Measurements from ENCODE around the gene FXYD2. TPM values are rescaled to one million over a fixed set of nuclear protein-coding genes. Genes with fewer than 3 reads are reported as not detected.
"Not testable (repeated sequence)": the region's sequence is repeated elsewhere in the genome, so short reads cannot be mapped to it uniquely, and the experiment has no call there.

Gene FXYD2
- 10 to 100 TPM; 13.1 to 19.0 TPM for total RNA-seq

- CTCF ChIA-PET, result interaction anchor here (1.0 to 18.2 kb wide), 11 partner anchors 8 to 399 kb away, joined by 3 to 343 read pairs (median 14); partner anchors contain the start of gene DSCAML1
- H3K36me3 Mint-ChIP-seq, result no peaks in the 10 kb centered on the region
- H3K4me3 Mint-ChIP-seq, result peak within 1 kb of the TSS; percentile 20
- no peaks in the 10 kb centered on the region for H3K27me3 Mint-ChIP-seq
- H3K27ac Mint-ChIP-seq, result peak within 1 kb of the TSS; percentile 87
- ATAC-seq (no peak), DNase-seq (no peak)
- no peaks in the 10 kb centered on the region for H3K9me3 Mint-ChIP-seq (ENCODE audit: low read depth)
- H3K4me1 Mint-ChIP-seq, result peaks cover 78% of the 10 kb centered on the region
Measured at GRCh38 chr11:117824571-117825537, at the start of gene FXYD2. FXYD2 (minus strand) TSS chr11:117824744; CDS start chr11:117824678, 66 bp downstream.

- DNase-seq (no peak), ATAC-seq (no peak)
- H3K4me3 Mint-ChIP-seq, result no peak overlapping the region
- no peaks in the 10 kb centered on the region for H3K36me3 Mint-ChIP-seq
- no peaks in the 10 kb centered on the region for H3K9me3 Mint-ChIP-seq (ENCODE audit: low read depth)
- H3K27ac Mint-ChIP-seq, result no peak overlapping the region
- CTCF ChIA-PET, result interaction anchor here (1.3 kb wide), 1 partner anchor 73 kb away, joined by 7 read pairs; no protein-coding TSS in a partner anchor
- peaks cover 55% of the 10 kb centered on the region for H3K27me3 Mint-ChIP-seq
- peaks cover 45% of the 10 kb centered on the region for H3K4me1 Mint-ChIP-seq
Measured at GRCh38 chr11:117873828-117874125, 49.2 kb upstream of the FXYD2 start.

DNA sequence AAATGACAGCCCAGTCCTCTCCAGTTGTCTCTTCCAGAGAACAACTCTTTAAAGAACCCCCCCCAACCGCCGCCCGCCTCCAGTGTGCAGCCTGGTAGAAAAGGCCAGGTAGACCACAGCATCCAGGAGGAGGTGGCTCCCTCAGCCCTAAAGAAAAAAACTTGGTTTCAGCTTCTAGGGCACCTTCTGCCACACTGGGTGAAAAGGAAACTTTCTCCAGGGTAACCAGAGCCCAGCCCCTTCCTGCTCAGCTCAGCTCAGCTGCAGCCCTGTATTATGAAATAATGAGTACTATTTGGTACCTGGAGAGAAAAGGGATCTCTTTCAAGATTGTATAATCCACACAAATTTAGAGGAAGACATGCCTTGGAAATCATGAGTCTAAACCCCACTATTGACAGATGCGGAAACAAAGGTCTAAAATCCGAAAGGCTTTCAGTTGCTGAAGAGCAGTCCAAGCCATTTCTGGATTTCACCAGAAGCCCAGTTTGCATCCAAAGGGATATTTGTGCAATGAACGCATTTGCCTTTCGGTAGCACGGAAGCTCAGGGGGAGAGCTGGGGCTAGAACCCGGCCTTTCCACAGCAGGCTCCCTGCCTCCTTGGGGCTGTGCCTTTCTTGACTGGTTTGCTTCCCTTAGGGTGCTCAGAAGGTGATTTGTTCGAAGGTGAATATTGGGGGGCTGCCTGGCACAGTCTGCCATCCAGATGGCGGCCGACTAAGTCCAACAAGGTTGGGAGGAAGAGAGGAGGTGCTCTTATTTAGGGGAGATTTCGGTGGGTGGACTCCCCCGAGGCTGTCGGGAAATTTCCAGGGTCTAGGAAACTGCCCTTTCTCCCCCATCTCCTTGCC is 48.7 kb upstream of the FXYD2 start:
- H3K27me3 Mint-ChIP-seq, result peaks cover 52% of the 10 kb centered on the region
- CTCF ChIA-PET, result interaction anchor here (0.7 to 1.4 kb wide), 5 partner anchors 12 to 180 kb away, joined by 3 to 7 read pairs (median 3); no protein-coding TSS in a partner anchor
- no peaks in the 10 kb centered on the region for H3K36me3 Mint-ChIP-seq
- ATAC-seq (peak; percentile 47), DNase-seq (no peak)
- peaks cover 45% of the 10 kb centered on the region for H3K4me1 Mint-ChIP-seq
- H3K9me3 Mint-ChIP-seq (ENCODE audit: low read depth), result no peaks in the 10 kb centered on the region
- no peak overlapping the region for H3K27ac Mint-ChIP-seq
- no peak overlapping the region for H3K4me3 Mint-ChIP-seq

GRCh38 chr11:117872420-117872961 is 47.9 kb upstream of the FXYD2 start:
- peaks cover 45% of the 10 kb centered on the region for H3K4me1 Mint-ChIP-seq
- H3K27ac Mint-ChIP-seq, result no peak overlapping the region
- CTCF ChIA-PET, result interaction anchor here (0.7 to 1.4 kb wide), 6 partner anchors 12 to 181 kb away, joined by 3 to 7 read pairs (median 3); no protein-coding TSS in a partner anchor
- no peak for ATAC-seq
- no peaks in the 10 kb centered on the region for H3K9me3 Mint-ChIP-seq (ENCODE audit: low read depth)
- H3K4me3 Mint-ChIP-seq, result no peak overlapping the region
- DNase-seq, result no peak
- H3K36me3 Mint-ChIP-seq, result no peaks in the 10 kb centered on the region
- H3K27me3 Mint-ChIP-seq, result peaks cover 52% of the 10 kb centered on the region

GRCh38 chr11:117871784-117872183 is 47.2 kb upstream of the FXYD2 start:
- H3K36me3 Mint-ChIP-seq, result no peaks in the 10 kb centered on the region
- H3K4me1 Mint-ChIP-seq, result peaks cover 40% of the 10 kb centered on the region

GRCh38 chr11:117871160-117871559 is 46.6 kb upstream of the FXYD2 start:
- no peaks in the 10 kb centered on the region for H3K36me3 Mint-ChIP-seq
- no peak overlapping the region for H3K27ac Mint-ChIP-seq
- no peak overlapping the region for H3K4me3 Mint-ChIP-seq
- ATAC-seq, result no peak
- H3K4me1 Mint-ChIP-seq, result peaks cover 37% of the 10 kb centered on the region
- no peak for DNase-seq
- CTCF ChIA-PET, result interaction anchor here (1.0 kb wide), 3 partner anchors 10 to 76 kb away, joined by 3 to 5 read pairs (median 3); no protein-coding TSS in a partner anchor
- H3K9me3 Mint-ChIP-seq (ENCODE audit: low read depth), result no peaks in the 10 kb centered on the region
- H3K27me3 Mint-ChIP-seq, result peaks cover 51% of the 10 kb centered on the region

More at GRCh38 chr11:117871784-117872183, 47.2 kb upstream of the FXYD2 start:
- CTCF ChIA-PET, result interaction anchor here (1.0 to 1.4 kb wide), 3 partner anchors 11 to 33 kb away, joined by 3 read pairs; no protein-coding TSS in a partner anchor
- DNase-seq (no peak), ATAC-seq (no peak)
- Mint-ChIP-seq H3K9me3 (ENCODE audit: low read depth) (no peaks in the 10 kb centered on the region), H3K4me3 (no peak overlapping the region), H3K27me3 (peaks cover 51% of the 10 kb centered on the region), H3K27ac (no peak overlapping the region)

GRCh38 chr11:117870103-117870952 is 45.8 kb upstream of the FXYD2 start:
- no peak for ATAC-seq
- H3K27me3 Mint-ChIP-seq, result peaks cover 47% of the 10 kb centered on the region

DNA sequence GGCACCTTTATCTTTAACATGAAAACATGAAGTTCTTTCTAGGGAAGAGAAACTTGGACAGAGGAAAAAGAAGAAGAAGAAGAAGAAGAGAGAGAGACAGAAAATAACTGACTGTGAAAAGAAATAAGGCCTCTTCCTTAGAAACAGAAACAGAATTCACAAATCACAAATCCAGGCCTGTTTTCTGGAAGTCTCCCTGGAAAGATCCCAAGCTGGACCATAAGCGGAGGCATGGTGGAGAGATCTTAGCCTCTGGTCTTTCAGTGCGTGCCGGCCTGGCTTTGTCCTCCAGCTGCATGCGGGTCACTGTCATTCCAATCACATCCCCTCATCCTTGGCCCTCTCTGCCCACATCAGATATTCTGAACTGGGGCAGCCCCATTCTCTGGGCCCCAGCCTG is 45.1 kb upstream of the FXYD2 start:
- CTCF ChIA-PET, result no interaction called here
- Mint-ChIP-seq H3K36me3 (no peaks in the 10 kb centered on the region), H3K4me3 (no peak overlapping the region), H3K4me1 (peaks cover 24% of the 10 kb centered on the region), H3K27me3 (peaks cover 45% of the 10 kb centered on the region), H3K9me3 (ENCODE audit: low read depth) (no peaks in the 10 kb centered on the region), H3K27ac (no peak overlapping the region)
- ATAC-seq, result no peak
- DNase-seq, result no peak

More at GRCh38 chr11:117870103-117870952, 45.8 kb upstream of the FXYD2 start:
- peaks cover 29% of the 10 kb centered on the region for H3K4me1 Mint-ChIP-seq
- H3K36me3 Mint-ChIP-seq, result no peaks in the 10 kb centered on the region
- CTCF ChIA-PET, result interaction anchor here (1.0 kb wide), 1 partner anchor 76 kb away, joined by 5 read pairs; no protein-coding TSS in a partner anchor
- H3K9me3 Mint-ChIP-seq (ENCODE audit: low read depth), result no peaks in the 10 kb centered on the region
- H3K4me3 Mint-ChIP-seq, result no peak overlapping the region
- no peak overlapping the region for H3K27ac Mint-ChIP-seq
- DNase-seq, result no peak

- CTCF ChIA-PET, result no interaction called here
- Mint-ChIP-seq H3K9me3 (ENCODE audit: low read depth) (no peaks in the 10 kb centered on the region), H3K27me3 (peaks cover 41% of the 10 kb centered on the region), H3K27ac (no peak overlapping the region), H3K4me1 (peaks cover 19% of the 10 kb centered on the region), H3K36me3 (no peaks in the 10 kb centered on the region), H3K4me3 (no peak overlapping the region)
- DNase-seq, result no peak
- no peak for ATAC-seq
Measured at GRCh38 chr11:117868815-117869561, 44.4 kb upstream of the FXYD2 start.

- CTCF ChIA-PET, result no interaction called here
- no peaks in the 10 kb centered on the region for H3K9me3 Mint-ChIP-seq (ENCODE audit: low read depth)
- peaks cover 10% of the 10 kb centered on the region for H3K4me1 Mint-ChIP-seq
- no peak overlapping the region for H3K27ac Mint-ChIP-seq
- DNase-seq (no peak), ATAC-seq (no peak)
- H3K36me3 Mint-ChIP-seq, result no peaks in the 10 kb centered on the region
- H3K27me3 Mint-ChIP-seq, result peaks cover 40% of the 10 kb centered on the region
- no peak overlapping the region for H3K4me3 Mint-ChIP-seq
Measured at GRCh38 chr11:117868088-117868487, 43.5 kb upstream of the FXYD2 start.

- peaks cover 7% of the 10 kb centered on the region for H3K4me1 Mint-ChIP-seq
- H3K36me3 Mint-ChIP-seq, result no peaks in the 10 kb centered on the region
- DNase-seq (no peak), ATAC-seq (no peak)
- H3K4me3 Mint-ChIP-seq, result no peak overlapping the region
- CTCF ChIA-PET, result no interaction called here
- peaks cover 36% of the 10 kb centered on the region for H3K27me3 Mint-ChIP-seq
- H3K9me3 Mint-ChIP-seq (ENCODE audit: low read depth), result no peaks in the 10 kb centered on the region
- no peak overlapping the region for H3K27ac Mint-ChIP-seq
Measured at GRCh38 chr11:117866526-117866925, 42.0 kb upstream of the FXYD2 start.

DNA sequence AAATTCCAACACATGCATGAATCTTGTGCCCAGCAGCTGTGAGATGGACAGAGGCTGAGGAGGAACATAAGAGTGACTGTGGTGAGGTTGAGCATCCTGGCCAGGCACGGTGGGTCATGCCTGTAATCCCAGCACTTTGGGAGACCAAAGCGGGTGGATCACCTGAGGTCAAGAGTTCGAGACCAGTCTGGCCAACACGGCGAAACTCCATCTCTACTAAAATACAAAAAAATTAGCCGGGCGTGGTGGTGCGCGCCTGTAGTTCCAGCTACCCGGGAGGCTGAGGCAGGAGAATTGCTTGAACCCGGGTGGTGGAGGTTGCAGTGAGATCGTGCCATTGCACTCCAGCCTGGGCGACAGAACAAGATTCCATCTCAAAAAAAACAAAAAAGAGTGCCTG is 41.0 kb upstream of the FXYD2 start:
- peaks cover 13% of the 10 kb centered on the region for H3K4me1 Mint-ChIP-seq
- peaks cover 36% of the 10 kb centered on the region for H3K27me3 Mint-ChIP-seq
- not testable (repeated sequence) for ATAC-seq; H3K36me3 Mint-ChIP-seq; H3K9me3 Mint-ChIP-seq (ENCODE audit: low read depth); H3K27ac Mint-ChIP-seq; H3K4me3 Mint-ChIP-seq; DNase-seq
- CTCF ChIA-PET, result interaction anchor here (1.8 kb wide), 1 partner anchor 188 kb away, joined by 4 read pairs; no protein-coding TSS in a partner anchor

Data from activated CD8-positive, alpha-beta memory T cell treated with anti-CD3 and anti-CD28 coated beads, Interleukin-2, amount 10 ng/mL, durations not matched to agents 7 days and 5 days (primary cell).